Stimulated activated CD4-positive, alpha-beta T cell treated with anti-CD3 and anti-CD28 coated beads, Interleukin-4, amount 100 ng/mL, for 24 hours (primary cell): Measurements from ENCODE around the gene CDC42BPG.

Source experiments
- DNase-seq: peaks from one replicate; pipeline ENCODE4 v3.0.0-alpha.2; 2020

CDC42BPG gene

GRCh38 chr11:64844330-64845128 lies at the start of gene CDC42BPG:
CDC42BPG (minus strand) TSS chr11:64844653; CDS start chr11:64844569, 84 bp downstream.
- peak; percentile 65 for DNase-seq

GRCh38 chr11:64893194-64894069 lies 49.0 kb upstream of the CDC42BPG start:
- no peak for DNase-seq

- DNase-seq: no peak
These were observed 48.4 kb upstream of the CDC42BPG start for GRCh38 chr11:64892838-64893193.

GRCh38 chr11:64892411-64892831 lies 48.0 kb upstream of the CDC42BPG start:
- DNase-seq: no peak

GRCh38 chr11:64891880-64892279 lies 47.4 kb upstream of the CDC42BPG start:
- DNase-seq: no peak

GRCh38 chr11:64891215-64891848 lies 46.9 kb upstream of the CDC42BPG start:
- no peak for DNase-seq

GRCh38 chr11:64890522-64890939 lies 46.1 kb upstream of the CDC42BPG start:
- no peak for DNase-seq

- DNase-seq: no peak
These were observed 44.5 kb upstream of the CDC42BPG start for GRCh38 chr11:64888729-64889511.

GRCh38 chr11:64888406-64888728 lies 43.9 kb upstream of the CDC42BPG start:
- DNase-seq: no peak

- DNase-seq: peak; percentile 85
These were observed 43.4 kb upstream of the CDC42BPG start for GRCh38 chr11:64887757-64888405.

- no peak for DNase-seq
These were observed 42.8 kb upstream of the CDC42BPG start for GRCh38 chr11:64887234-64887756.

GRCh38 chr11:64885367-64886286 lies 41.2 kb upstream of the CDC42BPG start:
- DNase-seq: peak; percentile 58

- DNase-seq: no peak
These were observed 39.6 kb upstream of the CDC42BPG start for GRCh38 chr11:64884019-64884418.

GRCh38 chr11:64883575-64883974 lies 39.1 kb upstream of the CDC42BPG start:
- DNase-seq: no peak

- DNase-seq: no peak
These were observed 37.8 kb upstream of the CDC42BPG start for GRCh38 chr11:64882243-64882642.

- DNase-seq: no peak
These were observed 37.0 kb upstream of the CDC42BPG start for GRCh38 chr11:64881476-64881875.

GRCh38 chr11:64880240-64881001 lies 36.0 kb upstream of the CDC42BPG start:
- no peak for DNase-seq

GRCh38 chr11:64879244-64879900 lies 34.9 kb upstream of the CDC42BPG start:
- DNase-seq: no peak

- peak; percentile 100 for DNase-seq
These were observed 34.2 kb upstream of the CDC42BPG start, which contains the start of gene EHD1 for GRCh38 chr11:64878494-64879243. EHD1 (minus strand) TSS chr11:64878621; CDS start chr11:64878464, 157 bp downstream.
